ENCODE data around the gene SENP1.
"Not testable (repeated sequence)": the region's sequence is repeated elsewhere in the genome, so short reads cannot be mapped to it uniquely, and the experiment has no call there.

The SENP1 gene

GRCh38 chr12:48122065-48122834, 16.4 kb upstream of the SENP1 start:
- no peak overlapping the region for H3K27ac ChIP-seq
- TF ChIP-seq CTCF (IDR thresholded peaks at IDR 0.05) = no peak
- no peak for TF ChIP-seq ZFX (IDR thresholded peaks at IDR 0.05; ENCODE audit: borderline replicate concordance)

- no peak overlapping the region for H3K27ac ChIP-seq
- no peak for TF ChIP-seq ZFX (IDR thresholded peaks at IDR 0.05; ENCODE audit: borderline replicate concordance)
- TF ChIP-seq CTCF (IDR thresholded peaks at IDR 0.05) = no peak
These were observed 15.6 kb upstream of the SENP1 start for GRCh38 chr12:48121522-48121921.

- TF ChIP-seq ZFX (IDR thresholded peaks at IDR 0.05; ENCODE audit: borderline replicate concordance) (no peak), CTCF (IDR thresholded peaks at IDR 0.05) (no peak)
- peak overlapping the region; percentile 73 for H3K27ac ChIP-seq
These were observed 13.9 kb upstream of the SENP1 start for GRCh38 chr12:48119834-48120195.

GRCh38 chr12:48119078-48119833, 13.4 kb upstream of the SENP1 start, which contains the start of gene PFKM:
PFKM (plus strand) TSS chr12:48119364; CDS start chr12:48122775, 3,411 bp downstream.
- H3K27ac ChIP-seq = peak within 1 kb of the TSS; percentile 73
- TF ChIP-seq CTCF (IDR thresholded peaks at IDR 0.05) (no peak), ZFX (IDR thresholded peaks at IDR 0.05; ENCODE audit: borderline replicate concordance) (no peak)

GRCh38 chr12:48118284-48118871, 12.5 kb upstream of the SENP1 start:
- no peak for TF ChIP-seq CTCF (IDR thresholded peaks at IDR 0.05)
- no peak for TF ChIP-seq ZFX (IDR thresholded peaks at IDR 0.05; ENCODE audit: borderline replicate concordance)
- peak overlapping the region; percentile 73 for H3K27ac ChIP-seq

- TF ChIP-seq ZFX (IDR thresholded peaks at IDR 0.05; ENCODE audit: borderline replicate concordance) (no peak), CTCF (IDR thresholded peaks at IDR 0.05) (no peak)
These were observed 10.1 kb upstream of the SENP1 start for GRCh38 chr12:48115957-48116356.

GRCh38 chr12:48111312-48111693, 5.4 kb upstream of the SENP1 start:
- H3K27ac ChIP-seq = not testable (repeated sequence)

More at GRCh38 chr12:48115957-48116356, 10.1 kb upstream of the SENP1 start:
- H3K27ac ChIP-seq = no peak overlapping the region
